GM12801 (cell line): ENCODE data around the gene PCSK6.

ENCODE experiments used
- TF ChIP-seq, protein P1 (sequence below): IDR thresholded peaks from one replicate; pipeline ENCODE4 v1.5.1; 2011; ENCODE audit warnings: control low read depth; ENCODE audit not compliant: insufficient read length; ENCODE audit errors: extremely low read depth

PCSK6 gene

DNA sequence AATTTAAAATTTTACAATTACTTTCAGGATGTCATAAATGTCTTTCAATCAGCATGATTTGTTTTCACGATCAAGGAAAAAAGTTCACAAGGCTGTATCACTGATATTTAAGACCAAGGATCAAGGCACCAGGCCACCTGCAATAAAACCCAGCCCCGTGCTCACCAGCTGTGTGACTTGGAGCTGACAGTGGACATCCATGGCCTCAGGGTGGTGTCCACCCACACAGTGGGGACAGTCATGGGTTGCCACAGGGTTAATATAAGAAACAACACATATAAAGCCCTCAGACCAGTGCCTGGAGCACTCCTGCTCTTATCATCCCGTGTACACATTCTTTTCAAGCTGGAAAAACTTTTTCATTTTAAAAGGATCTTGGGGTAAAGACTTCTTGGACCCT is 56.5 kb downstream of the PCSK6 start:
- TF ChIP-seq, protein P1, sequence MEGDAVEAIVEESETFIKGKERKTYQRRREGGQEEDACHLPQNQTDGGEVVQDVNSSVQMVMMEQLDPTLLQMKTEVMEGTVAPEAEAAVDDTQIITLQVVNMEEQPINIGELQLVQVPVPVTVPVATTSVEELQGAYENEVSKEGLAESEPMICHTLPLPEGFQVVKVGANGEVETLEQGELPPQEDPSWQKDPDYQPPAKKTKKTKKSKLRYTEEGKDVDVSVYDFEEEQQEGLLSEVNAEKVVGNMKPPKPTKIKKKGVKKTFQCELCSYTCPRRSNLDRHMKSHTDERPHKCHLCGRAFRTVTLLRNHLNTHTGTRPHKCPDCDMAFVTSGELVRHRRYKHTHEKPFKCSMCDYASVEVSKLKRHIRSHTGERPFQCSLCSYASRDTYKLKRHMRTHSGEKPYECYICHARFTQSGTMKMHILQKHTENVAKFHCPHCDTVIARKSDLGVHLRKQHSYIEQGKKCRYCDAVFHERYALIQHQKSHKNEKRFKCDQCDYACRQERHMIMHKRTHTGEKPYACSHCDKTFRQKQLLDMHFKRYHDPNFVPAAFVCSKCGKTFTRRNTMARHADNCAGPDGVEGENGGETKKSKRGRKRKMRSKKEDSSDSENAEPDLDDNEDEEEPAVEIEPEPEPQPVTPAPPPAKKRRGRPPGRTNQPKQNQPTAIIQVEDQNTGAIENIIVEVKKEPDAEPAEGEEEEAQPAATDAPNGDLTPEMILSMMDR = no peak

DNA sequence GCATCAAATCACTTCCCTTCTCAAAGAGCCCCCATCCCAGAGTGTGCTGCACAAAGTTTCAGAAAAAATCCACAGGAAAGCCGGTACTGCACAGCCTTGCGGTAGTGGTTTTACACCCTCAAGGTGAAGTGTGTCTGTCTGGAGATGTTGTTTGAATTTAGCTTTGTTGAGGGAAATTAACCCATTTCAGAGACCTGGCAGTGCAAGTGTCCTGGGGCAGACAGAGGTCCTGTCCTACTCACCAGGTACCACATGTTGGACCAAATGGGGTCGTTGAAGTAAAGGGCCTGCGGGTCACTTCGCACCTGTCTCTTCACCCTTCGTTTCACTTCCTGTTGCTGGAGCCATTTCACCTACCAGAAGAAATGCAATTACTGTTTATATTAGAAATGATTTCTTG is 57.8 kb downstream of the PCSK6 start:
- TF ChIP-seq, protein P1 = no peak

DNA sequence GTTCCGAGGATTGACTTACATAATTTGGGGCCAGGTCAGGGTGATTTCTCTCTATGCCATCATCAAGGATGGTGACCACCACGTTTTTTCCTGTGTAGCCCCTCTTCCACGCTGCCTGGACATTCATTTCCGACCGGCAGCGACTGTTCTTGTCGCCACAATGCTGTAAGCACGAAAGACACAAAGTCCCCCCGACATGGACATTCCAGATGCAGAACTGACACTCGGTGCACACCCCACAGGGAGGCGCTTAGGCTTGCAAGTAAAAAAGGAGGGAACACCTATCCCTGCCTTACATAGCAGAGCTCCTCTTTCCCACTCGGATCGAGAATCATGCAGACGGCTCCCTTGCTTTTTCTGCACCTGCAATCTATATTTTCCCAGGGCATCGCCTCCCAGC is 58.2 kb downstream of the PCSK6 start:
- TF ChIP-seq, protein P1 = no peak

DNA sequence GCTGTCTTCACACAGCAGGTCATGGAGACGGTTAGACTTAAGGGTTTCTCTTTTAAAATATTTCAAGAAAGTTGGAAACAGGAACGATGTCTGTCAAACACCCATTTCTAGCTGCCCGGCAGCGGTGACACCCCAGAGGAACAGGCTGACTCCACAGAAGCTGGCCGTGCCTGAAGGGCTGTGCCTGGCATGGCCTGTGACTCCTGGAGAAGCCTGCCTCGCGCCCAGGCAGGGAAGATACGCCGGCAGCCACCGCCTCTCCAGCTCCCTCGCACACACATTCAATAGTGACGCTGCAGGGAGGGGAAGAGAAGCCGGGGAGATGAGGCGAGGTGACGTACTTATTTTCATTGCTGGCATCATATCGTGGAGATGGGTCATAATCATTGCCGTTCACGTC is 59.9 kb downstream of the PCSK6 start:
- TF ChIP-seq, protein P1 = no peak

DNA sequence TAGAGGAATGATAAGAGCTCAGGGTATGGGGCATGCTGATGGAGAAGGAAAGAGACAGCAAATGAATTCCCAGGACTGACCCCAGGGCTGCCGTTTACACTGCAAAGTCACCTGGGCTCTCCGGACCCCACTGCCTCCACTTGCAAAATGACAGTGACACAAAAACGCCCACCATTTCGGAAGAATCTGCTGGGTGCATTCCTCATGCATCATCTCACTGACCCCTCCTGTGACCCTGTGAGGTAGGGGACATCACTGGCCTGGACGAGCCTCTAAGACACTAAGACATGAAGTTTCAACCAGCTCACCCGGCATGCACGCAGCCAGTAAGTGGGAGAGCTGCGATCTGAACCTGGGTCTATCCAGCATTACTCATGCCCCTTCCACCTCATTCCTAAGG is 60.3 kb downstream of the PCSK6 start:
- TF ChIP-seq, protein P1 = no peak

DNA sequence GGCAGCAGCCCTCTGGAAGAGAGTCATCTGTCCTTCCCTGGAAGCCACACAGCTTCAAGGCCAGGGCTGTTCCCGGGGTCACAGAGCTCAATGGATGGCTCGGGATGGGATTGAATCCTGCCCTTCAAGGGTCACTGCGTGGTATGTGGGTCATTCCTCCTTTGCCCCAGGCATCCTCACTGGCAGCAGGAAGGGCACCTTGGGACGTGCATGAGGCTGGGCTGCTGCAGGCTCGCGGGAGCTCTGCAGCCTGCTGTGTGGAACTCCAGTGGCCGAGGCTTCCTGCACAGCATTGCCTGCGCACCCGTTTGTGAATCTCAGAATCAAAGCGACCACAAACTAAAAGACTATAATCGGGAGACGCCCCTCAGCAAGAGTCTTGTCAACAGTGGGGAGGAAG is 60.7 kb downstream of the PCSK6 start:
- TF ChIP-seq, protein P1 = no peak

DNA sequence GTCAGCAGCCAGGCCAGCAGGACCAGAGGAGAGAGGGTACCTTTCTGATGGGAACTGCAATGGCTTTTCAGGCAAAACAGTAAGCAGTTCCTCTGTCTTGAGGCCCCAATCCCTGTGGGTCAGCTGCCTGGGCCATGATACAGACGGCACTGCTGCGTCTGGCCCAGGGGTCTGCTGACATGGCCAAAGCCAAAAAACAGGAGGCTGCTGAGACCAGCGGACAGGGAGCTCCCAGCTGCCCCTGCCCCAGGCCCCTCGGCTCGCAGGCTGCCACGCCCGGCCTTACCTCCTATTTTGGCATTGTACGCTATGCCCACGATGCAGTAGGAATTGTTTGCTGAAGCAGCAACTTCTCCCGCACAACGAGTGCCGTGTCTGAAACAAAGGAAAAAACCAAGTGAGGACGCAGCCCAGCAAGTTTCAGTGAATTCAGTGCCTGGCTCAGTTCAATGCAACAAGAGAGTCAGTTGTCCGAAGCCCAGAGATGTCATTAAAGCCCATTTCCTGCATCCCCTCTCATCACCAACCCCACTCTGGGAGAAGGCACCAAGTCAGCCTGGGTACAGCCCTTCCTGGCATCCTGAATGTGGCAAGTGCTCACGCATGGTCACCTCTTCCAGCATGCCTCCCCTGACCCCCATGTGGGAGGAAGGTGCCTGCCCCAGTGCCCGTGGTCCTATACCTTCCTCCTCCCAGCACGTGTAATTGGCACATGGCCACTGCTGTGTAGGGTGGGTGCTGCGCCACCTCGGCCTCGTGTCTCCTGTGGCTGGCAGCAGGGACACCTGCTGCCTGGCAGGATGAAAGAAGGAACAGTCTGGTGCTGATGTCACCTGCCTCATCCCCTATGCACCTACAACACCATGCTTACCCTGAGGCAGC is 61.7 kb downstream of the PCSK6 start:
- TF ChIP-seq, protein P1 = no peak
